NB4 (cell line): ENCODE results near the gene LAMA4.

Source experiments
- DNase-seq: peaks from one replicate; pipeline ENCODE4 v3.0.0; 2010; ENCODE audit warnings: low read depth
- H3K4me3 ChIP-seq: one replicate; pipeline ENCODE4 v1.5.1; 2011; ENCODE audit warnings: mild to moderate bottlenecking, low read depth, low read length, moderate library complexity
- MYC ChIP-seq: IDR thresholded peaks from 2 replicates; pipeline ENCODE4 v1.6.1; 2011; ENCODE audit warnings: low read depth, low read length
- POLR2A ChIP-seq: IDR thresholded peaks from 2 replicates; pipeline ENCODE4 v1.6.1; 2011; ENCODE audit warnings: mild to moderate bottlenecking; ENCODE audit not compliant: insufficient read length; ENCODE audit errors: extremely low read depth
- TF ChIP-seq, protein P1 (sequence below): IDR thresholded peaks from 2 replicates; pipeline ENCODE4 v1.6.1; 2011; ENCODE audit warnings: low read depth, low read length
- TF ChIP-seq, protein P2 (sequence below): IDR thresholded peaks from one replicate; pipeline ENCODE4 v1.5.1; 2012; ENCODE audit warnings: low read depth, low read length

The LAMA4 gene

DNA sequence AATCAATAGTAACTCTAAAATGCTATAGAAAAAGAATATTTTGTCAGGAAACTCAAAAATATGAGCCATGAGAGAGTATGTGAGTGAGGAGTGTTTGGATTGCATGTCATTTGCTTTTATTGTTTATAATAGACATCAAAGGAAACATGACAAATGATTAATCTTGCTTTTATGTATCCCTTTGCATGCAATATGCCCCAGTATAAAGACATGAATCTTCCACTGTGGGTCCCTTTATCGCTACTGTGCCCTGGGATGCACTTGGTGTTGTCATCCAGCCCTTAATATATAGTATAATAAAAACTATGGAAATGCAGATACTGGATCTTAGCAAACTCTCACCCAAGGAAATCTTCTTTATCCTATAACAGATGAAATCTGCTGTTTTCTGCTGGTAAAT is 77.3 kb downstream of the LAMA4 start:
- no peak for TF ChIP-seq MYC
- TF ChIP-seq, protein P1, sequence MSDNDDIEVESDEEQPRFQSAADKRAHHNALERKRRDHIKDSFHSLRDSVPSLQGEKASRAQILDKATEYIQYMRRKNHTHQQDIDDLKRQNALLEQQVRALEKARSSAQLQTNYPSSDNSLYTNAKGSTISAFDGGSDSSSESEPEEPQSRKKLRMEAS, result no peak
- TF ChIP-seq POLR2A, result no peak
- TF ChIP-seq, protein P2, sequence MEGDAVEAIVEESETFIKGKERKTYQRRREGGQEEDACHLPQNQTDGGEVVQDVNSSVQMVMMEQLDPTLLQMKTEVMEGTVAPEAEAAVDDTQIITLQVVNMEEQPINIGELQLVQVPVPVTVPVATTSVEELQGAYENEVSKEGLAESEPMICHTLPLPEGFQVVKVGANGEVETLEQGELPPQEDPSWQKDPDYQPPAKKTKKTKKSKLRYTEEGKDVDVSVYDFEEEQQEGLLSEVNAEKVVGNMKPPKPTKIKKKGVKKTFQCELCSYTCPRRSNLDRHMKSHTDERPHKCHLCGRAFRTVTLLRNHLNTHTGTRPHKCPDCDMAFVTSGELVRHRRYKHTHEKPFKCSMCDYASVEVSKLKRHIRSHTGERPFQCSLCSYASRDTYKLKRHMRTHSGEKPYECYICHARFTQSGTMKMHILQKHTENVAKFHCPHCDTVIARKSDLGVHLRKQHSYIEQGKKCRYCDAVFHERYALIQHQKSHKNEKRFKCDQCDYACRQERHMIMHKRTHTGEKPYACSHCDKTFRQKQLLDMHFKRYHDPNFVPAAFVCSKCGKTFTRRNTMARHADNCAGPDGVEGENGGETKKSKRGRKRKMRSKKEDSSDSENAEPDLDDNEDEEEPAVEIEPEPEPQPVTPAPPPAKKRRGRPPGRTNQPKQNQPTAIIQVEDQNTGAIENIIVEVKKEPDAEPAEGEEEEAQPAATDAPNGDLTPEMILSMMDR, result no peak
- DNase-seq, result no peak
- H3K4me3 ChIP-seq, result no peak overlapping the region

DNA sequence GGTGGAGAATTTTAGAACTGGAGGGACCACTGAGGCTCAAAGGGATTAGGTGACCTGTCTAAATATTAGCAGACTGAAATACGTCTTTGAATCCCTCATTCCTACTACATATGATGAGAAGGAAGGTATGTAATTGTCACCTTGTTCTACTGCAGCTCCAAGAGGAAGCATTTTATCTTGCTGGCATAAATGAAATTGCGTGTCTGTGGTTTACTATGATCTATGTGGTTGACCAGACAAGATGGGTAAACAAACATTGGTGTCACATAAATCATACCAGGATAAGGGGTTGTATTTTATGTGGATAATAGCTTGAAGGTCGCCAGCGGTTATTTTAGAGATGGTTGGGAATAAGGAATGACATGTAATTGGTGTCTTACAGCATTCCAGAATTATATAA is 78.2 kb downstream of the LAMA4 start:
- DNase-seq, result no peak
- TF ChIP-seq POLR2A (no peak), MYC (no peak)
- TF ChIP-seq, protein P1, result no peak
- TF ChIP-seq, protein P2, result no peak
- H3K4me3 ChIP-seq, result no peak overlapping the region

DNA sequence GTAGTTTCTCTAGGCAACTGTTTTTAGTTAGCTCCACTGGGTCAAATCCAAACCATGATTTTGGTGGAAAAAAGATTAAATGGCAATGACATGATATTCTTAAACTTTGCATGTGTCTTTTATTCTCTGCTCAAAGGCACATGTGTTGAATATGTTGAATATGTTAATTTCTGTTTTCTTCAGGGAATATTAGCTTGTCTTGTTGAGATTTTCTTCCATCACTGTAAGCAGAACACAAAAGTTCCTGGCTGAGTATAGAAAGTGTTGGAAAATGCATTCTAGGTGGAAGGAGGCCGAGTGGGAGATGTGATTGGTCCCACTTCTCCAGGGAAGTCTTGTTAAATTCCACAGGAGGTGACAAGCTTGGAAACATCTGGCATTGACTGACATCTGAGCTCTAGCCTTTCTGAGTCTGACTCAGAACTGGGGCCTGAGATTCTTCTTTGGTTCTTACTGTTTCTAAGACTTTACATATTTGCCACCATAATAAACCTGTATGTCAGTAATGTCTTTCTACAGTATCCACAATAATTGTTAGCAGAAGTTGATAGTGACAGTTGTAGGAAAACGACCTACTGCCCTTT is 81.1 kb downstream of the LAMA4 start:
- TF ChIP-seq, protein P1, result no peak
- TF ChIP-seq MYC (no peak), POLR2A (no peak)
- TF ChIP-seq, protein P2, result no peak
- no peak for DNase-seq
- H3K4me3 ChIP-seq, result no peak overlapping the region

DNA sequence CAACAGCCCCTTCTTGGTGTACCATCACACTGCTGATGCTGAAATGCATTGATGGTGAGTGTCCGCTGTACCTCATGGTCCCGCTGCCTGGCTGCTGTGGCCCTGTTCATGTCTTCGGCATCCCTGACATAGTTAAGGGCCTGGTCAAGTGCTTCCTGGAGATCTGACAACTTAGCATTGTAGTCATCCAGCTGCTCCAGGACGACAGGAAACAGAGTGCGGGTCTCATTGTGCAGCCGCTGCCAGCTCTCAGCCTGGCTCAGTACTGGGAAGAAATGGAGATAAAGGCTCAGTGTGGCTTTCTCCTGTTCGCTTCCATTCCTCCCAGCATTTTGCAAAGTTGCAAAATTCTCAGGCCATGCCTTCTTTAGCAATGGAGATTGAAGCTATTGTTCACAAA is 81.8 kb downstream of the LAMA4 start:
- H3K4me3 ChIP-seq, result no peak overlapping the region
- TF ChIP-seq, protein P2, result no peak
- TF ChIP-seq, protein P1, result no peak
- no peak for TF ChIP-seq MYC
- no peak for TF ChIP-seq POLR2A
- no peak for DNase-seq

DNA sequence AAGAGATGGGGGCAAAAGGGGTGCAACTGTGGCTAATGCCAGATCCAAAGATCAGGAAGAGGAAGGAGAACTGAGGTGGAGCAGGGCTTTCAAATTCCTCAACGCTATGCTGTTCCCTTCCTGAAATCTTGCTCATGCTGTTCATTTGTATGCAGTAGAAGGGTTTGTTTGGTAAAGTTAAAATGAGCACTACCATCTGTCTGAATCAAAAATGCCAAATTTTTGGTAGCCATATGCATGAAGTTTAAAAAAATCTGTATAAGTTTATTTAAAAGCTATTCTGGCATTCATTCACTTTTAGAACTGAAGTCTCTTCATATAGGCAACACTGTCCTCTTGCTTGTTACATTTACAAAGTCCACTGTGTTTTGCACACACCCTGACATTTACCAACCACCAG is 84.8 kb downstream of the LAMA4 start:
- H3K4me3 ChIP-seq, result no peak overlapping the region
- TF ChIP-seq MYC, result no peak
- no peak for TF ChIP-seq POLR2A
- TF ChIP-seq, protein P1, result no peak
- TF ChIP-seq, protein P2, result no peak
- DNase-seq, result no peak
